ENCODE measurements around the gene C1QTNF4. TPM values are rescaled to one million over a fixed set of nuclear protein-coding genes. Genes with fewer than 3 reads are reported as not detected.

Gene C1QTNF4
- total and polyA plus RNA-seq, 9 of the 15 experiments (the other 6 are each of a cell fraction or from before 2014, with no cell fraction given) = not detected

DNA sequence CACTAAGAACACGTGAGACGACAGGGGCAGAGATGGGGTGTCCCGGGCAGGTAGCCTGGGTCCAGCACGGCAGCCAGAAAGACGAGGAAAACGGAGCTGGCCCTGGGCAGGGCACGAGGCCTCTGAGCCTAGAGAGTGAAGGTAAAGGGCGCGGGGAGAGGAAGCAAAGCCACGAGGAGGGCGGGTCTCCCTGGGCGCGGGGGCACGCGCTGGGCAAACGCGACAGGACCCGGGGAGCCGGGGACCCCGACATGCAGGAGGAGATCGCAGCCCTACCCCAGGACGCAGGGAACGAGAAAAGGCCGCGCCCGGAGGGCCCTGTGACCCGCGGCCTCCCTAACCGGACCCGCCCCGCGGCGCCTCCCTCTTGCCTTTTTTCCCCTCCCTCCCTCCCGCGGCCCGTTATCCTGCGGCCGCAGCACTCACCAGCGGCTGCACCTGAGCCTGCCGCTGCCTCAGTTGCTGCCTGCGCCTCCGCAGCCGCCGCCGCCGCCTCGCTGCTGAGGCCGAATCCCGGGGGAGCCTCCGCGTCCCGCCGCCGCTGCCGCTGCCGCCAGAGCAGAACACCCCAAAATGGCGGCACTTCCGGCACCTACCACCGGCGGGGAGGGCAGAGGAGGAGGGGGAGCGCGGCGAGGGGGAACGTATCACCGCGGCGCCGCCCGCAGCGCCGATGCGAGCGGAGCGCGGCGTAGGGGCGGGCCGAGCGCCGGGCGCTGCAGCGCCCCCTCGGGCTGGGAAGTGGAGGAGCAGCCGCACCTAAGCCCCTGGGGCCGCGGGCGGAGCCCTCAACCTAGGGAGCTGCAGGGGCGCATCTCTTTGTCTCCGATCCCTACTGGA is 41.4 kb downstream of the C1QTNF4 start, which contains the start of gene CELF1 (continued):
- TF ChIP-seq ZSCAN29 (IDR thresholded peaks at IDR 0.05) = no peak
- no peak for TF ChIP-seq PHTF2 (CRISPR knock-in tag; IDR thresholded peaks at IDR 0.05)
- no peak for TF ChIP-seq GTF2B (IDR thresholded peaks at IDR 0.05; ENCODE audit: extremely low read depth, insufficient read length)
- TF ChIP-seq, protein P1, sequence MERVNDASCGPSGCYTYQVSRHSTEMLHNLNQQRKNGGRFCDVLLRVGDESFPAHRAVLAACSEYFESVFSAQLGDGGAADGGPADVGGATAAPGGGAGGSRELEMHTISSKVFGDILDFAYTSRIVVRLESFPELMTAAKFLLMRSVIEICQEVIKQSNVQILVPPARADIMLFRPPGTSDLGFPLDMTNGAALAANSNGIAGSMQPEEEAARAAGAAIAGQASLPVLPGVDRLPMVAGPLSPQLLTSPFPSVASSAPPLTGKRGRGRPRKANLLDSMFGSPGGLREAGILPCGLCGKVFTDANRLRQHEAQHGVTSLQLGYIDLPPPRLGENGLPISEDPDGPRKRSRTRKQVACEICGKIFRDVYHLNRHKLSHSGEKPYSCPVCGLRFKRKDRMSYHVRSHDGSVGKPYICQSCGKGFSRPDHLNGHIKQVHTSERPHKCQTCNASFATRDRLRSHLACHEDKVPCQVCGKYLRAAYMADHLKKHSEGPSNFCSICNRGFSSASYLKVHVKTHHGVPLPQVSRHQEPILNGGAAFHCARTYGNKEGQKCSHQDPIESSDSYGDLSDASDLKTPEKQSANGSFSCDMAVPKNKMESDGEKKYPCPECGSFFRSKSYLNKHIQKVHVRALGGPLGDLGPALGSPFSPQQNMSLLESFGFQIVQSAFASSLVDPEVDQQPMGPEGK (CRISPR knock-in tag; IDR thresholded peaks at IDR 0.05; ENCODE audit: borderline replicate concordance) = no peak
- peak; percentile 41; the same call in 1 of the 2 replicates for TF ChIP-seq REST (IDR thresholded peaks at IDR 0.05; ENCODE audit: borderline replicate concordance)
- peak; percentile 44; the same call in 1 of the 2 replicates for TF ChIP-seq REST (CRISPR knock-in tag; IDR thresholded peaks at IDR 0.05; ENCODE audit: low read depth)
- TF ChIP-seq ZNF347 (CRISPR knock-in tag; IDR thresholded peaks at IDR 0.05; ENCODE audit: low read depth) = no peak
- TF ChIP-seq XRCC5 (IDR thresholded peaks at IDR 0.05; ENCODE audit: low read depth, low read length) = peak; percentile 96
- no peak for TF ChIP-seq RBM17 (IDR thresholded peaks at IDR 0.05; ENCODE audit: borderline replicate concordance, low read depth, low read length)
- TF ChIP-seq MIER1 (IDR thresholded peaks at IDR 0.05; ENCODE audit: low read depth) = no peak
- peak; percentile 66; the same call in 1 of the 2 replicates for TF ChIP-seq PHB (CRISPR knock-in tag; IDR thresholded peaks at IDR 0.05)
- TF ChIP-seq ZEB2 (IDR thresholded peaks at IDR 0.05) = no peak
- no peak for TF ChIP-seq ZNF561 (CRISPR knock-in tag; conservative IDR thresholded peaks at IDR 0.05)
- TF ChIP-seq ZNF75A (CRISPR knock-in tag; IDR thresholded peaks at IDR 0.05) = no peak
- no peak for TF ChIP-seq RBM14 (IDR thresholded peaks at IDR 0.05; ENCODE audit: borderline replicate concordance, insufficient read depth, low read depth, low read length)
- no peak for TF ChIP-seq EWSR1 (IDR thresholded peaks at IDR 0.05; ENCODE audit: borderline replicate concordance, low read depth, partially characterized antibody)
- TF ChIP-seq RB1 (IDR thresholded peaks at IDR 0.05; ENCODE audit: low read depth) = peak; percentile 98
- TF ChIP-seq ELF4 (CRISPR knock-in tag; IDR thresholded peaks at IDR 0.05) = peak; percentile 79; the same call in 1 of the 2 replicates

Data from K562 (cell line).